K562 treated with DMSO at 1 percent for 4 hours (cell line): ENCODE data around the gene CRYZ. TPM values are rescaled to one million over a fixed set of nuclear protein-coding genes. Genes with fewer than 3 reads are reported as not detected.

Experiments
- total RNA-seq: library from RNA; unstranded; fragments of 300-600 nt; gene quantifications from 2 replicates; pipeline ENCODE4 v1.2.3, GENCODE V29; 2022; ENCODE audit not compliant: insufficient read depth

The CRYZ gene
- total RNA-seq, result 36.1 and 43.1 TPM in 2 replicates

GRCh38 chr1:74732960-74733603 is at the start of gene CRYZ, which contains the start of gene TYW3:
CRYZ (minus strand) TSS chr1:74733050; CDS start chr1:74724821, 8,229 bp downstream.
TYW3 (plus strand) TSS chr1:74733152; CDS start chr1:74733245, 93 bp downstream.

DNA sequence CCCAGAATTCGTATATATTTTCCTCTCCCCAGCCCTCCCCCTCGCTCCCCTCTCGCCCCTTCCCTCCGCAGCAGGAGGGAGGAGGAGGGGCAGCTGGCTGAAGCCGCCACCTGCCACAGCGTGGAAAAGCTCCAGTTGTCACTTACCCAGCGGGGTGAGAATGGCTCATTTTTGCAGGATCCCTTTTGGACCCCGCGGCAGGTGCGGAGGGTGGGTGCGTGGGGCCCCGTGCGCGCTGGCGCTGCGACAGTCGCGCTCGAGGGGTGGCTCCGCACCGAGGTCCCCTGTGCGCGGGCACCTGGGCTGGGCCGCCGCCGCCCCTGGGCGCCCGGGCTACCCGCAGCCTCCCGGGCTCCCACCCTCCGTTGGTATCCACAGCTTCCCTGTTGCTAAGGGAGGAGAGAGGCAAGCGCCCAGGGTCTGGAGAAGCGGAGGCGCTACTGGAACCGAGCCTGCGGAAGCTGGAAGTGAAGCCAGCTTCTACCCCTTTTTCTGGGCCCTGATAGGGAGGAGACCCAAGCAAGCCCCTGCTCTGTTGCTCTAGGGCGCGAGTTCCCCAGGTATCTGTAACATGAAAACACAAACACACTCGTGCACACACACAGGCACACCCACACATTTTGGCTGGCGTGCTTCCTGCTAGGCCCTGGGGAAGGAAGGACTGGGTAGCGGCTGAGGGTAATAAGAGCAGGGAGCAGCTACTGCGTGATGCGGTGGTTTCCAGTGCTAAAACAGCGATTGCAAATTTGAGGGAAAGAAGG is 59.3 kb downstream of the CRYZ start, which contains the start of gene ERICH3:
ERICH3 (minus strand) TSS at position 442 of the 761 bp plus-strand sequence; CDS start at position 169, 273 bp downstream.

Other genes starting within 250 kb of the CRYZ start
- gene LRRC53, start 220.4 kb downstream of the CRYZ start, total RNA-seq, result not detected in 2 replicates
- not detected in 2 replicates for gene ERICH3, start 59.3 kb downstream of the CRYZ start, total RNA-seq
- gene TYW3, start 102 bp upstream of the CRYZ start, total RNA-seq, result 12.5 and 17.8 TPM in 2 replicates